NCI-H526 (cell line): Measurements from ENCODE around the gene GPR137.

ENCODE experiments used
- DNase-seq, 2 experiments: peaks; one replicate each; lab custom pipeline; 2025; lab: John Stamatoyannopoulos, UW

GPR137 gene

GRCh38 chr11:64263947-64264317 lies 21.7 kb upstream of the GPR137 start:
- DNase-seq, result no peak

GRCh38 chr11:64264371-64264852 lies 21.2 kb upstream of the GPR137 start:
- peak; percentile 75 to 90 for DNase-seq

- peak; percentile 94 to 97 for DNase-seq
These were observed 20.2 kb upstream of the GPR137 start for GRCh38 chr11:64265176-64266160.

- DNase-seq, result no peak
These were observed 19.3 kb upstream of the GPR137 start for GRCh38 chr11:64266339-64266738.

GRCh38 chr11:64267207-64267945 lies 18.3 kb upstream of the GPR137 start:
- DNase-seq, result peak in 1 of 2 experiments; percentile 73

GRCh38 chr11:64268025-64268892 lies 17.4 kb upstream of the GPR137 start:
- DNase-seq, result no peak

GRCh38 chr11:64268893-64269539 lies 16.6 kb upstream of the GPR137 start:
- peak in 1 of 2 experiments; percentile 47 for DNase-seq

GRCh38 chr11:64269540-64270220 lies 16.0 kb upstream of the GPR137 start:
- DNase-seq, result peak; percentile 100

GRCh38 chr11:64275031-64275800 lies 10.4 kb upstream of the GPR137 start:
- no peak for DNase-seq

- no peak for DNase-seq
These were observed 9.8 kb upstream of the GPR137 start for GRCh38 chr11:64275841-64276240.

GRCh38 chr11:64276653-64277431 lies 8.8 kb upstream of the GPR137 start:
- no peak for DNase-seq

GRCh38 chr11:64278576-64279190 lies 7.0 kb upstream of the GPR137 start:
- no peak for DNase-seq

- DNase-seq, result no peak
These were observed 3.5 kb upstream of the GPR137 start for GRCh38 chr11:64281957-64282770.

GRCh38 chr11:64283092-64283491 lies 2.6 kb upstream of the GPR137 start:
- DNase-seq, result no peak

- DNase-seq, result peak; percentile 89 to 98
These were observed 1.3 kb upstream of the GPR137 start, which contains the start of gene BAD for GRCh38 chr11:64284048-64284961. Gene BAD (minus strand): TSS chr11:64284665. CDS start chr11:64284368, 297 bp downstream.
